Gastroesophageal sphincter (tissue), 3 donors: ENCODE data around the gene CD200R1L.

Experiments used
- POLR2AphosphoS5 ChIP-seq: sonication (generic); formaldehyde crosslinking; IDR thresholded peaks from one replicate; pipeline ENCODE4 v1.6.1; 2017; ENCODE audit warnings: antibody characterized with exemption
- TF ChIP-seq, protein P1 (sequence below), 4 experiments: fragments of 200-600 bp in 2 of 4; fragments of 450-650 bp in 2 of 4; sonication (generic) in 1 of 4; IDR thresholded peaks; one replicate each; pipeline ENCODE4 v1.5.1; 2017 to 2019; ENCODE audit warnings: antibody characterized with exemption in 4 of 4, mild to moderate bottlenecking in 2 of 4, moderate library complexity in 2 of 4

GRCh38 chr3:112847692-112848091 lies 1.0 kb upstream of the CD200R1L start:
- TF ChIP-seq, protein P1, sequence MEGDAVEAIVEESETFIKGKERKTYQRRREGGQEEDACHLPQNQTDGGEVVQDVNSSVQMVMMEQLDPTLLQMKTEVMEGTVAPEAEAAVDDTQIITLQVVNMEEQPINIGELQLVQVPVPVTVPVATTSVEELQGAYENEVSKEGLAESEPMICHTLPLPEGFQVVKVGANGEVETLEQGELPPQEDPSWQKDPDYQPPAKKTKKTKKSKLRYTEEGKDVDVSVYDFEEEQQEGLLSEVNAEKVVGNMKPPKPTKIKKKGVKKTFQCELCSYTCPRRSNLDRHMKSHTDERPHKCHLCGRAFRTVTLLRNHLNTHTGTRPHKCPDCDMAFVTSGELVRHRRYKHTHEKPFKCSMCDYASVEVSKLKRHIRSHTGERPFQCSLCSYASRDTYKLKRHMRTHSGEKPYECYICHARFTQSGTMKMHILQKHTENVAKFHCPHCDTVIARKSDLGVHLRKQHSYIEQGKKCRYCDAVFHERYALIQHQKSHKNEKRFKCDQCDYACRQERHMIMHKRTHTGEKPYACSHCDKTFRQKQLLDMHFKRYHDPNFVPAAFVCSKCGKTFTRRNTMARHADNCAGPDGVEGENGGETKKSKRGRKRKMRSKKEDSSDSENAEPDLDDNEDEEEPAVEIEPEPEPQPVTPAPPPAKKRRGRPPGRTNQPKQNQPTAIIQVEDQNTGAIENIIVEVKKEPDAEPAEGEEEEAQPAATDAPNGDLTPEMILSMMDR (IDR thresholded peaks at IDR 0.05) = no peak
- no peak for TF ChIP-seq POLR2AphosphoS5
